Natural killer cell (primary cell): Measurements from ENCODE around the gene SPDYC. TPM values are rescaled to one million over a fixed set of nuclear protein-coding genes. Genes with fewer than 3 reads are reported as not detected.

Source experiments
- ATAC-seq, 3 donors: fragments of 150-1000 bp in 2 of 3; fragments of 200-7000 bp in 1 of 3; cut with Tn5 transposase; 1 replicate in 1 of 3; 2 replicates in 2 of 3; pipeline ENCODE4 v1.10.0; 2021; ENCODE audit warnings: mild to moderate bottlenecking in 2 of 3, moderate library complexity in 2 of 3
- DNase-seq, 2 donors: peaks; one replicate each; pipeline versions ENCODE4 v3.0.0 to v3.0.0-alpha.2; 2013 to 2021; ENCODE audit warnings: mixed read lengths in 1 of 2
- H3K27ac ChIP-seq: one replicate; pipeline ENCODE4 v1.5.1; 2013; ENCODE audit warnings: mild to moderate bottlenecking, low read length
- H3K27me3 ChIP-seq: one replicate; pipeline ENCODE4 v1.6.1; 2013; ENCODE audit warnings: low read length; ENCODE audit not compliant: control insufficient read depth, insufficient read depth
- H3K36me3 ChIP-seq: one replicate; pipeline ENCODE4 v1.6.1; 2013; ENCODE audit warnings: low read length; ENCODE audit not compliant: control insufficient read depth, insufficient read depth
- H3K4me1 ChIP-seq: one replicate; pipeline ENCODE4 v1.6.1; 2013; ENCODE audit warnings: low read length; ENCODE audit not compliant: control insufficient read depth, insufficient read depth
- H3K4me3 ChIP-seq: one replicate; pipeline ENCODE4 v1.5.1; 2013; ENCODE audit warnings: low read length
- H3K9me3 ChIP-seq: one replicate; pipeline ENCODE4 v1.6.1; 2013; ENCODE audit warnings: low read length; ENCODE audit not compliant: control insufficient read depth, insufficient read depth
- H3K27ac Mint-ChIP-seq, 2 donors: one replicate each; pipeline ENCODE4 v1.8.0; 2022; ENCODE audit warnings: mild to moderate bottlenecking in 2 of 2, mixed read lengths in 2 of 2, moderate library complexity in 1 of 2
- H3K27me3 Mint-ChIP-seq, 2 donors: one replicate each; pipeline ENCODE4 v1.8.0; 2022; ENCODE audit warnings: low read depth in 2 of 2, mixed read lengths in 2 of 2
- H3K36me3 Mint-ChIP-seq: one replicate; pipeline ENCODE4 v1.8.0; 2022; ENCODE audit warnings: mixed read lengths
- H3K4me1 Mint-ChIP-seq, 2 donors: one replicate each; pipeline ENCODE4 v1.8.0; 2022; ENCODE audit warnings: mixed read lengths in 2 of 2
- H3K4me3 Mint-ChIP-seq: one replicate; pipeline ENCODE4 v1.8.0; 2022; ENCODE audit warnings: mild to moderate bottlenecking, moderate library complexity, mixed read lengths
- H3K9me3 Mint-ChIP-seq, 2 donors: one replicate each; pipeline ENCODE4 v1.8.0; 2022; ENCODE audit warnings: mixed read lengths in 2 of 2
- WGBS: methylation state at CpG from one replicate; pipeline ENCODE4 v1.1.7; 2013; ENCODE audit warnings: missing lambda C conversion rate; ENCODE audit not compliant: insufficient coverage; 5-methylcytosine and 5-hydroxymethylcytosine counted together
- intact Hi-C: fragments of 100-400 bp; cut with micrococcal nuclease; formaldehyde crosslinking; loops from one replicate; pipeline ENCODE4 v1.14.2; 2022
- total RNA-seq, 4 donors: library from RNA; stranded (reverse); fragments of 120-200 nt in 1 of 4; gene quantifications; one replicate each; pipeline versions ENCODE4 v1.2.3 to v1.2.4, GENCODE V29; 2013 to 2022
- TF ChIP-seq, protein P1 (sequence below): fragments of 200-600 bp; IDR thresholded peaks from one replicate; pipeline ENCODE4 v1.8.0; 2022; ENCODE audit warnings: antibody characterized with exemption

The SPDYC gene
- total RNA-seq, 3 donors from 2014 or later (not counting 1 experiment from before 2014, with no cell fraction given), result not detected

- ATAC-seq, result no peak
- intact Hi-C loops, result loop anchor here (5.0 to 10.0 kb wide), 2 partner anchors 41 to 293 kb away; no protein-coding TSS in a partner anchor
- H3K4me3 Mint-ChIP-seq, result no peak overlapping the region
- H3K4me1 ChIP-seq, result peaks cover 38% of the 10 kb centered on the region
- no peaks in the 10 kb centered on the region for H3K9me3 ChIP-seq
- no peak overlapping the region for H3K27ac ChIP-seq
- peaks cover 46% of the 10 kb centered on the region for H3K36me3 ChIP-seq
- TF ChIP-seq, protein P1, sequence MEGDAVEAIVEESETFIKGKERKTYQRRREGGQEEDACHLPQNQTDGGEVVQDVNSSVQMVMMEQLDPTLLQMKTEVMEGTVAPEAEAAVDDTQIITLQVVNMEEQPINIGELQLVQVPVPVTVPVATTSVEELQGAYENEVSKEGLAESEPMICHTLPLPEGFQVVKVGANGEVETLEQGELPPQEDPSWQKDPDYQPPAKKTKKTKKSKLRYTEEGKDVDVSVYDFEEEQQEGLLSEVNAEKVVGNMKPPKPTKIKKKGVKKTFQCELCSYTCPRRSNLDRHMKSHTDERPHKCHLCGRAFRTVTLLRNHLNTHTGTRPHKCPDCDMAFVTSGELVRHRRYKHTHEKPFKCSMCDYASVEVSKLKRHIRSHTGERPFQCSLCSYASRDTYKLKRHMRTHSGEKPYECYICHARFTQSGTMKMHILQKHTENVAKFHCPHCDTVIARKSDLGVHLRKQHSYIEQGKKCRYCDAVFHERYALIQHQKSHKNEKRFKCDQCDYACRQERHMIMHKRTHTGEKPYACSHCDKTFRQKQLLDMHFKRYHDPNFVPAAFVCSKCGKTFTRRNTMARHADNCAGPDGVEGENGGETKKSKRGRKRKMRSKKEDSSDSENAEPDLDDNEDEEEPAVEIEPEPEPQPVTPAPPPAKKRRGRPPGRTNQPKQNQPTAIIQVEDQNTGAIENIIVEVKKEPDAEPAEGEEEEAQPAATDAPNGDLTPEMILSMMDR, result no peak
- peaks cover 8% of the 10 kb centered on the region for H3K36me3 Mint-ChIP-seq
- peaks cover 0 to 5% of the 10 kb centered on the region in 2 donors for H3K27me3 Mint-ChIP-seq
- peaks cover 26 to 46% of the 10 kb centered on the region in 2 donors for H3K4me1 Mint-ChIP-seq
- no peak for DNase-seq
- no peaks in the 10 kb centered on the region for H3K9me3 Mint-ChIP-seq
- no peaks in the 10 kb centered on the region for H3K27me3 ChIP-seq
- no peak overlapping the region for H3K27ac Mint-ChIP-seq
- 94% methylated on average over 28 of the region's 29 CpGs for WGBS
- no peak overlapping the region for H3K4me3 ChIP-seq
Observed at GRCh38 chr11:65211293-65212105, 41.5 kb downstream of the SPDYC start.

GRCh38 chr11:65212226-65212801 lies 42.3 kb downstream of the SPDYC start:
- Histone ChIP-seq H3K36me3 (peaks cover 41% of the 10 kb centered on the region), H3K4me1 (peaks cover 38% of the 10 kb centered on the region), H3K27ac (no peak overlapping the region), H3K9me3 (no peaks in the 10 kb centered on the region), H3K4me3 (no peak overlapping the region), H3K27me3 (no peaks in the 10 kb centered on the region)
- no peak overlapping the region for H3K27ac Mint-ChIP-seq
- TF ChIP-seq, protein P1, result no peak
- ATAC-seq, result no peak
- H3K36me3 Mint-ChIP-seq, result peaks cover 8% of the 10 kb centered on the region
- H3K4me1 Mint-ChIP-seq, result peaks cover 26 to 46% of the 10 kb centered on the region in 2 donors
- DNase-seq, result no peak
- H3K4me3 Mint-ChIP-seq, result no peak overlapping the region
- intact Hi-C loops, result loop anchor here (5.0 to 10.0 kb wide), 2 partner anchors 40 to 292 kb away; no protein-coding TSS in a partner anchor
- H3K27me3 Mint-ChIP-seq, result peaks cover 0 to 5% of the 10 kb centered on the region in 2 donors
- 71% methylated on average over 13 of the region's 13 CpGs for WGBS
- H3K9me3 Mint-ChIP-seq, result no peaks in the 10 kb centered on the region

DNA sequence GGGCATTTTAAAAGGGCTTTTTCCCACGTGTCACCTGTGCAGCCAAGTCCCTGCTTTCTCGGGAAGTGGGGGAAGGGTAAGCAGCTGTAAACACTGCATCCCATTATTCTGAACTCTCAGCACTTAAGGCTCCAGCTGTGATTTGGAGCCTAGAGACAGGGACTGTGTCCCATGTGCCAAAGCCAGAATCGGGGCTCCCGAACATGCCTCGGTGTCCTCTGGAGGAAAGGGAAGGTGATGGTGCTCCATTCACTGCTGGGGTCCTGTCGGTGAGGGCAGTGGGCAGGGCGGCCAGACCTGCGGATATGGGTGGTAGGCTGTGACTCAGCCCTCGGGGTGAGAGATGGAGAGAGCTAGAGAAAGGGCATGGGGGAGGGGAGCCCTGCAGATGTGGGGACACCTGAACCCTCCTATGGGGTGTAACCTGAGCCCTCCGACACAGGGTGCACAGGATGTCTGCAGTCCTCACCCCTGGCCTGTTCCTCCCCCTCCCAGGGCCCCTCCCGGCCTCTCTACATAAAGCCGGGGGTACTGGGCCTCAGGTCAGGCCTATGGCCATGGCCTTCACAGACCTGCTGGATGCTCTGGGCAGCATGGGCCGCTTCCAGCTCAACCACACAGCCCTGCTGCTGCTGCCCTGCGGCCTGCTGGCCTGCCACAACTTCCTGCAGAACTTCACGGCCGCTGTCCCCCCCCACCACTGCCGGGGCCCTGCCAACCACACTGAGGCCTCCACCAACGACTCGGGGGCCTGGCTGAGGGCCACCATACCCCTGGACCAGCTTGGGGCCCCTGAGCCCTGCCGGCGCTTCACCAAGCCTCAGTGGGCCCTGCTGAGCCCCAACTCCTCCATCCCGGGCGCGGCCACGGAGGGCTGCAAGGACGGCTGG lies 43.5 kb downstream of the SPDYC start:
- peak; percentile 65 to 89 (median 78) for ATAC-seq
- H3K4me3 ChIP-seq, result peak overlapping the region; percentile 9
- H3K4me1 Mint-ChIP-seq, result peaks cover 26 to 46% of the 10 kb centered on the region in 2 donors

More for the DNA sequence above, 43.5 kb downstream of the SPDYC start:
- Histone ChIP-seq H3K36me3 (peaks cover 33% of the 10 kb centered on the region), H3K27me3 (no peaks in the 10 kb centered on the region), H3K4me1 (peaks cover 37% of the 10 kb centered on the region), H3K27ac (no peak overlapping the region), H3K9me3 (no peaks in the 10 kb centered on the region)
- Mint-ChIP-seq H3K27me3 (peaks cover 0 to 5% of the 10 kb centered on the region in 2 donors), H3K36me3 (peaks cover 7% of the 10 kb centered on the region), H3K9me3 (no peaks in the 10 kb centered on the region), H3K27ac (peak overlapping the region in 1 of 2 donors; percentile 31), H3K4me3 (peak overlapping the region; percentile 78)
- WGBS, result 13% methylated on average over 26 of the region's 26 CpGs
- peak; percentile 33 to 46 for DNase-seq
- TF ChIP-seq, protein P1, result no peak
- intact Hi-C loops, result loop anchor here (5.0 to 10.0 kb wide), 2 partner anchors 39 to 291 kb away; no protein-coding TSS in a partner anchor
